Measurements from ENCODE around the gene TRIO. TPM values are rescaled to one million over a fixed set of nuclear protein-coding genes. Genes with fewer than 3 reads are reported as not detected.

The TRIO gene
- total and polyA plus RNA-seq, 2 donors (not counting 3 experiments of a cell fraction or from before 2014, with no cell fraction given): 82.9 to 248 TPM

- Histone ChIP-seq H2AFZ (ENCODE audit: low read depth, low read length) (no peak overlapping the region), H4K20me1 (replicated peaks; ENCODE audit: control insufficient read depth, extremely low read depth, insufficient read depth, low read length) (peaks cover 14% of the 10 kb centered on the region), H3K4me1 (ENCODE audit: control insufficient read depth, extremely low read depth, insufficient read depth, low read length) (peaks cover 22% of the 10 kb centered on the region), H3K79me2 (ENCODE audit: control insufficient read depth, insufficient read depth, low read length) (peaks cover 100% of the 10 kb centered on the region), H3K36me3 (ENCODE audit: control insufficient read depth in 2 of 2, extremely low read depth in 1 of 2, insufficient read depth in 2 of 2, low read length in 2 of 2) (no peaks in the 10 kb centered on the region), H3K27ac (ENCODE audit: insufficient read depth, low read depth, low read length) (no peak overlapping the region), H3K4me3 (replicated peaks in 1 of 3; ENCODE audit: insufficient read depth in 1 of 3, low read depth in 1 of 3, low read length in 3 of 3) (no peak overlapping the region), H3K9ac (replicated peaks; ENCODE audit: extremely low read depth, insufficient read depth, low read length) (no peak overlapping the region), H3K9me3 (replicated peaks; ENCODE audit: control insufficient read depth, insufficient read depth, low read length) (no peaks in the 10 kb centered on the region), H3K9me1 (replicated peaks; ENCODE audit: control insufficient read depth, extremely low read depth, insufficient read depth, low read length) (no peaks in the 10 kb centered on the region), H3K4me2 (ENCODE audit: insufficient read depth, low read length) (no peak overlapping the region), H3K27me3 (ENCODE audit: control insufficient read depth in 2 of 2, insufficient read depth in 2 of 2, low read length in 2 of 2) (no peaks in the 10 kb centered on the region)
- dilution Hi-C loops (cut with MboI; ENCODE audit: extremely low pct_ligation_motif_present, low sequenced_read_pairs) (no loop called here), intact Hi-C loops (cut with micrococcal nuclease) (loop anchor here (2.0 kb wide), 1 partner anchor 14 kb away; no protein-coding TSS in a partner anchor)
- ChIA-PET CTCF (interaction anchor here (2.2 to 2.9 kb wide), 3 partner anchors 9 to 30 kb away, joined by 7 to 9 read pairs (median 8); no protein-coding TSS in a partner anchor), POLR2A (no interaction called here)
- TF ChIP-seq, protein P1, sequence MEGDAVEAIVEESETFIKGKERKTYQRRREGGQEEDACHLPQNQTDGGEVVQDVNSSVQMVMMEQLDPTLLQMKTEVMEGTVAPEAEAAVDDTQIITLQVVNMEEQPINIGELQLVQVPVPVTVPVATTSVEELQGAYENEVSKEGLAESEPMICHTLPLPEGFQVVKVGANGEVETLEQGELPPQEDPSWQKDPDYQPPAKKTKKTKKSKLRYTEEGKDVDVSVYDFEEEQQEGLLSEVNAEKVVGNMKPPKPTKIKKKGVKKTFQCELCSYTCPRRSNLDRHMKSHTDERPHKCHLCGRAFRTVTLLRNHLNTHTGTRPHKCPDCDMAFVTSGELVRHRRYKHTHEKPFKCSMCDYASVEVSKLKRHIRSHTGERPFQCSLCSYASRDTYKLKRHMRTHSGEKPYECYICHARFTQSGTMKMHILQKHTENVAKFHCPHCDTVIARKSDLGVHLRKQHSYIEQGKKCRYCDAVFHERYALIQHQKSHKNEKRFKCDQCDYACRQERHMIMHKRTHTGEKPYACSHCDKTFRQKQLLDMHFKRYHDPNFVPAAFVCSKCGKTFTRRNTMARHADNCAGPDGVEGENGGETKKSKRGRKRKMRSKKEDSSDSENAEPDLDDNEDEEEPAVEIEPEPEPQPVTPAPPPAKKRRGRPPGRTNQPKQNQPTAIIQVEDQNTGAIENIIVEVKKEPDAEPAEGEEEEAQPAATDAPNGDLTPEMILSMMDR (IDR thresholded peaks at IDR 0.05; ENCODE audit: extremely low read depth in 1 of 2, insufficient read depth in 1 of 2, low read depth in 1 of 2, low read length in 2 of 2): no peak
- no peak for TF ChIP-seq EZH2 (IDR thresholded peaks at IDR 0.05; ENCODE audit: borderline replicate concordance, low read depth, low read length, severe bottlenecking)
- TF ChIP-seq POLR2A (IDR thresholded peaks at IDR 0.05; ENCODE audit: low read depth, low read length): no peak
- TF ChIP-seq JUN (IDR thresholded peaks at IDR 0.05; ENCODE audit: borderline replicate concordance, insufficient read depth, insufficient read length, low read depth): no peak
- TF ChIP-seq MYC (IDR thresholded peaks at IDR 0.05; ENCODE audit: low read depth, low read length): no peak
- no peak for TF ChIP-seq MAX (IDR thresholded peaks at IDR 0.05; ENCODE audit: insufficient read depth, insufficient read length)
- no peak for TF ChIP-seq GATA2 (IDR thresholded peaks at IDR 0.05; ENCODE audit: insufficient read depth, insufficient read length, low read depth, low read length)
- TF ChIP-seq FOS (IDR thresholded peaks at IDR 0.05; ENCODE audit: borderline replicate concordance, insufficient read depth, low read length): no peak
- no peak for TF ChIP-seq POLR2AphosphoS5 (IDR thresholded peaks at IDR 0.05; ENCODE audit: insufficient read depth, low read depth, low read length)
- no TSS peak for BruUV-seq (replicated peaks)
- DNase-seq (ENCODE audit: low read depth, low spot score) (no peak), FAIRE-seq (no peak)
Observed at GRCh38 chr5:14240359-14240758, 97.2 kb downstream of the TRIO start.
